Measurements from ENCODE around the gene CFAP73. TPM values are rescaled to one million over a fixed set of nuclear protein-coding genes. Genes with fewer than 3 reads are reported as not detected.

CFAP73 gene
- total and polyA plus RNA-seq, 2 of the 8 experiments (the other 6 are each of a cell fraction or from before 2014, with no cell fraction given): 0.45 to 0.56 TPM

- CTCF ChIA-PET (ENCODE audit: partially characterized antibody): interaction anchor here (0.6 to 1.9 kb wide), 11 partner anchors 8 to 215 kb away, joined by 3 to 7 read pairs (median 3); partner anchors contain the start of gene PLBD2
- Histone ChIP-seq H3K9me3 (ENCODE audit: insufficient read depth in 2 of 2, low read depth in 1 of 2, low read length in 1 of 2) (no peaks in the 10 kb centered on the region), H3K18ac (ENCODE audit: extremely low read depth, low read length) (no peak overlapping the region), H2BK120ac (replicated peaks; ENCODE audit: low read depth, low read length) (no peak overlapping the region), H3K14ac (ENCODE audit: insufficient read length) (no peak overlapping the region), H4K91ac (replicated peaks; ENCODE audit: insufficient read length, low read length) (no peak overlapping the region), H3K4me2 (ENCODE audit: insufficient read depth in 1 of 2, low read depth in 2 of 2, low read length in 2 of 2) (no peak overlapping the region), H3K79me2 (ENCODE audit: control insufficient read depth in 1 of 2, insufficient read depth in 2 of 2, low read length in 2 of 2) (no peaks in the 10 kb centered on the region), H2BK15ac (ENCODE audit: low read length) (no peak overlapping the region), H3K4me1 (replicated peaks in 1 of 4; ENCODE audit: control insufficient read depth in 3 of 4, insufficient read depth in 4 of 4, low read length in 3 of 4) (peaks cover 0 to 5% (median 0%) of the 10 kb centered on the region in 4 experiments; a peak in 1 of 7 replicates), H3K56ac (replicated peaks; ENCODE audit: insufficient read length, low read depth, low read length) (no peak overlapping the region), H3K23ac (ENCODE audit: insufficient read length) (no peak overlapping the region), H3K4me3 (ENCODE audit: extremely low read depth in 1 of 4, insufficient read depth in 2 of 4, low read depth in 3 of 4, low read length in 4 of 4) (no peak overlapping the region), H3K27me3 (replicated peaks in 1 of 4; ENCODE audit: control insufficient read depth in 3 of 4, extremely low read depth in 1 of 4, insufficient read depth in 3 of 4, low read length in 3 of 4) (no peaks in the 10 kb centered on the region), H3K79me1 (ENCODE audit: low read depth, low read length) (no peaks in the 10 kb centered on the region; the same call in 1 of the 2 replicates), H4K5ac (ENCODE audit: insufficient read length, low read depth, low read length) (no peak overlapping the region), H2BK12ac (ENCODE audit: low read depth, low read length) (no peak overlapping the region), H3K27ac (ENCODE audit: low read depth, low read length) (no peak overlapping the region), H3K23me2 (ENCODE audit: low read depth, low read length) (no peaks in the 10 kb centered on the region), H4K8ac (ENCODE audit: extremely low read depth, insufficient read depth, low read length) (no peak overlapping the region), H2AK5ac (ENCODE audit: low read depth, low read length) (no peak overlapping the region), H2BK5ac (ENCODE audit: low read depth, low read length) (no peak overlapping the region), H4K20me1 (replicated peaks in 1 of 2; ENCODE audit: control insufficient read depth in 1 of 2, insufficient read depth in 2 of 2, low read length in 2 of 2) (peaks cover 0 to 2% of the 10 kb centered on the region in 2 experiments), H3K36me3 (ENCODE audit: control insufficient read depth in 2 of 4, insufficient read depth in 4 of 4, low read length in 3 of 4) (peaks cover 0 to 13% (median 6%) of the 10 kb centered on the region in 4 experiments; a peak in 5 of 8 replicates), H3K4ac (replicated peaks; ENCODE audit: insufficient read length, low read depth, low read length) (no peak overlapping the region), H3K9ac (replicated peaks in 1 of 4; ENCODE audit: extremely low read depth in 1 of 4, low read depth in 3 of 4, low read length in 3 of 4) (no peak overlapping the region), H2AFZ (ENCODE audit: low read length) (no peak overlapping the region), H2BK20ac (ENCODE audit: low read length) (no peak overlapping the region)
- POLR2A ChIA-PET (ENCODE audit: partially characterized antibody): interaction anchor here (0.9 to 3.5 kb wide), 8 partner anchors 9 to 144 kb away, joined by 3 to 30 read pairs (median 4); partner anchors contain the start of genes DDX54, RITA1 and TPCN1
- WGBS, 2 experiments (ENCODE audit: extremely low coverage in 1 of 2, insufficient coverage in 1 of 2, insufficient read length in 1 of 2, insufficient replicate concordance in 2 of 2, low coverage in 1 of 2, low lambda C conversion rate in 2 of 2, missing lambda C conversion rate in 1 of 2): 79% methylated on average over 4 of the region's 4 CpGs; no CpG with 5 or more reads in 1 of the 2 experiments
- FAIRE-seq (no peak), DNase-seq (ENCODE audit: low read depth in 1 of 2, low spot score in 2 of 2) (no peak)
- no peak for TF ChIP-seq POU5F1 (IDR thresholded peaks at IDR 0.05; ENCODE audit: low read depth, low read length)
- TF ChIP-seq PHF8 (conservative IDR thresholded peaks at IDR 0.05; ENCODE audit: low read depth, low read length): no peak
- no peak for TF ChIP-seq CHD1 (IDR thresholded peaks at IDR 0.05; ENCODE audit: low read depth, low read length)
- TF ChIP-seq SIRT6 (IDR thresholded peaks at IDR 0.05; ENCODE audit: low read length): no peak
- TF ChIP-seq CBX5 (IDR thresholded peaks at IDR 0.05; ENCODE audit: low read depth, low read length): no peak
- TF ChIP-seq RAD21 (IDR thresholded peaks at IDR 0.05 in 1 of 2, conservative IDR thresholded peaks at IDR 0.05 in 1 of 2; ENCODE audit: low read depth in 2 of 2, low read length in 2 of 2): no peak
- TF ChIP-seq JUND (IDR thresholded peaks at IDR 0.05; ENCODE audit: low read length): no peak
- no peak for TF ChIP-seq RXRA (IDR thresholded peaks at IDR 0.05; ENCODE audit: insufficient read depth, low read depth, low read length)
- no peak for TF ChIP-seq POLR2A (IDR thresholded peaks at IDR 0.05; ENCODE audit: control extremely low read depth in 1 of 2, low read depth in 2 of 2, low read length in 2 of 2)
- TF ChIP-seq BCL11A (IDR thresholded peaks at IDR 0.05; ENCODE audit: low read depth in 2 of 2, low read length in 2 of 2): no peak
- no peak for TF ChIP-seq USF2 (IDR thresholded peaks at IDR 0.05; ENCODE audit: low read length)
- TF ChIP-seq EP300 (IDR thresholded peaks at IDR 0.05; ENCODE audit: borderline replicate concordance in 1 of 2, low read depth in 2 of 2, low read length in 2 of 2): no peak
- no peak for TF ChIP-seq KDM1A (IDR thresholded peaks at IDR 0.05; ENCODE audit: borderline replicate concordance, low read length)
These were observed 45.5 kb downstream of the CFAP73 start for GRCh38 chr12:113194971-113195391.

All from H1 (cell line).